Mesenteric fat pad (tissue), 1 donor: ENCODE results near the gene ARHGAP15. TPM values are rescaled to one million over a fixed set of nuclear protein-coding genes. Genes with fewer than 3 reads are reported as not detected.

ENCODE experiments used
- DNase-seq: peaks from one replicate; pipeline ENCODE4 v3.0.0-alpha.2; 2020; ENCODE audit warnings: low spot score
- total RNA-seq: library from RNA; stranded (reverse); fragmentation: NEBNext Ultra II Directional; extraction: Animal tissue kit (Norgen Biotek cat#: 25700); gene quantifications from one replicate; pipeline ENCODE4 v1.2.1, GENCODE V29; 2021
- donor health status: DM: yes; HTN: yes; CAD: no.

ARHGAP15 gene
- total RNA-seq, 1 donor from 2014 or later, result 11.6 TPM

GRCh38 chr2:143571747-143572146 is 442.5 kb downstream of the ARHGAP15 start:
- DNase-seq, result no peak

GRCh38 chr2:143572421-143572820 is 443.2 kb downstream of the ARHGAP15 start:
- DNase-seq, result no peak

DNA sequence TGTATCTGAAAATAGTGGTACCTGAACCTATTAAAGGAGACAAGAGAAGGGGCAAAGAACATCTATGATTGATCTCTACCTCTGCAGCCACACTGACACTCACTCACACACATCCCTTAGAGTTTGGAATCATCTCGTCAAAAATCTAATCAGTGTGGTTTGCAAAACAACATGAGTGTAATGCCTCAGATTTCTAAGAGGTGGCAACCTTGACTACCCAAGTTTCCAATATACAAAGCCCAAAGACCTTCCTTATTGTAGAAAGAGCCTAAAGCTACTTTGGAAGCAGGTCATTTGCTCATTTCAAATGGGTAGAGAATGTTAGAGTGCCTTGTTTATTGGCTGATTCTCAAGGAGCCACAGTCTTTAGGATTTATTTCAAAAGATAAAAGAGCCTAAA is 444.9 kb downstream of the ARHGAP15 start:
- no peak for DNase-seq

- DNase-seq, result no peak
These were observed 446.1 kb downstream of the ARHGAP15 start for GRCh38 chr2:143575340-143575739.

- DNase-seq, result no peak
These were observed 448.3 kb downstream of the ARHGAP15 start for GRCh38 chr2:143577489-143577888.

GRCh38 chr2:143579456-143579855 is 450.2 kb downstream of the ARHGAP15 start:
- DNase-seq, result no peak

GRCh38 chr2:143581134-143581533 is 451.9 kb downstream of the ARHGAP15 start:
- DNase-seq, result no peak

DNA sequence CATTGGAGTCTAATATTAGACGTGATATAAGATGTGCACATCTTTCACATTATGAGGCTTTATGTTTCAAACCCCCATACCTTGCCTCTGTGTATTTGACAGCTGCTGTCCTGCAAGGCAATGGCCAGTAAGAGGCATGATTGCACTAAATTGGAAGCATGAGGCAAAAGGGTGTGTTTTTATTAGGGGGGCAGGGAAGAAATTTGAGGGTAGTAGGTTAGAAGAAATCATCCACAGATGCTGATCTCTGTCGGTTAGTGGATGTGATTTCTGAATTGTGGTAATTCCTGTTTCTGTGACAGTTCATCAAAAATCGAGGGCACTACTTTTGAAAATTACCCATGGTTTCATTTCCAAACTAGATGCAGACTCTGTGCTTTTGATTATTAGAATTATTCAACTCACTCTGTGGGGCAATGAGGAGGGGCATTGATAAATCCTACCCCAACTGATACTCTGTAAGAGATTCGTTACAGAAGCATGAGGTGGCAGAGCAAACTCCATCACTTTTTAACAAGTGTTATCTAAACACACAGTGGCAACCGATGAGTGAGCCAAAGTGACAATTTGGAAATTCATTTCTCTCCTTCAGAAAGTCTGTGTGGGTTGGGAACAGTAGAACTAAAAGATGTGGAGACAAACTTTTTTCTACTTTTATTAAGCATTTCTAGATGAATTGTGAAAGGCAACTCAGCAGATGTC is 453.0 kb downstream of the ARHGAP15 start:
- DNase-seq, result no peak

GRCh38 chr2:143584936-143585335 is 455.7 kb downstream of the ARHGAP15 start:
- no peak for DNase-seq

DNA sequence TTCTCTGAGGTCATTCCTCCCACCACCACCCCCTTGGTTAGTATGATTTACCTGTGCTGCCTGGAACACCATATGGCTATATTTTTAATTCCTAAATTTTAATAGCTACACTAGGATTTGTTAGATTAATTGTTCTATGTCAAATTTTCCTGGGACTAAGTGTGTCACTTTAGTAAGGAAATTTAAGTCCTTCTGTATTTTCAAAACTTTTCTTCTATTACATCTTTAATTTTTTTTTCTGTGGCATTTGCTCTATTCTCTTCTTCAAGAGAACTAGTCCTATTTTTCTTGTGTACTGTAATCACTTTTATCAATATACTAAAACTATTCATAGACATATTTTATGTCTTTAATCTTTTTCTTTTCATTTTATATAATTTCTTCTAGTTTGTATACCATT is 456.9 kb downstream of the ARHGAP15 start:
- DNase-seq, result no peak

DNA sequence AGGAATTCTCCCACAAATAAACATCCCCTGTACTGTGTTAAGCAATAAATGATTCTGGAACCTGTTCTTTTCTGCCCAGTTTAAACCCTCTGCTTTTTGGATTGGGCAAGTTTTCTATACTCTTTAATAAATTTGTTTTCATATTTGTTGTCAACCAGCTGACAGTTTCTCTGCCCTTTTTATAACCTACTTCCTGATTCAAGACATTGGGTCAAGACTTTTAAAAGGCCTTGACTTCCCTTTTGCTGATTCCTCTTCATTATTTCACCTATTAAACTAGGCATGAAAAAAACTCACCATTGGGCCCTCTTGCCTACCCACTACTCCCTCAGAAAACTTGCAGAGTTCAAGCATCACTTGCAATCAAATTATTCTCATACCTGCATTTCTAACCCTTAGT is 459.5 kb downstream of the ARHGAP15 start:
- DNase-seq, result no peak

GRCh38 chr2:143594161-143594560 is 464.9 kb downstream of the ARHGAP15 start:
- no peak for DNase-seq

DNA sequence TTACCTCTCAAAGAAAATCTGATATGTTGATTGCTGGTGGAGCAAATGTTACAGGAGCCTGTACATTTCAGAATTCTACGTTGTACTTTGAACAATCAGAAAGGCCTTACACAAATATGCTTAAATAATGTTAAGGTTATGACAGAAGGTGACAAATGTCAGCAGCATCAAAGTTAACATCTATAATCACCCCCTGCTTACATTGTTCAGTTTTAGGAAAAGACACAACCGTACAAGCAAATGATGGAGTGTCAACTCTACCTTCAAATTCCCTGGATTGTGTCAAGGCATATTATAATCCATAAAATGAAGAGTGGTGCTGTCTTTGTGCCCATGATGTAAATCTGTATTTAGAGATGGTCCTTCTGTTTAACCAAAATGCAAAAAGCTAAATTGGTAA is 465.5 kb downstream of the ARHGAP15 start:
- no peak for DNase-seq

DNA sequence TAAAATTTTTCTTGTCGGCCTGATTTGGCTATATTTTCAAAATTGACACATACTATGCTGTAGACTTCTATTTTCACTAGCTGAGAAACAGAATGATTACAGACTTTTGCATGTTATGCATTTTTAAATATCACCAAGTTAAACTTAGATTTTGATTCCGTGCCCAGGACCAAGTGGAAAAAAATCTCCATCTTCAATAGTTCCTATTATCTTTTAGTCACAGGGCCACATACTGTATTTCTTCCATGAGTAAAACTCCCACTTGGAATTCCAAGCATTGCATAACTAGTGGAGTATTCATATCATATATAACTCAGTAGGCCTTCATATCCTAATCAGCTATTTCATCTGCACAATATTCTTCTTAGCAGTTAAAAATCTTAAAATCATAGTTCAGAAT is 470.9 kb downstream of the ARHGAP15 start:
- DNase-seq, result no peak

DNA sequence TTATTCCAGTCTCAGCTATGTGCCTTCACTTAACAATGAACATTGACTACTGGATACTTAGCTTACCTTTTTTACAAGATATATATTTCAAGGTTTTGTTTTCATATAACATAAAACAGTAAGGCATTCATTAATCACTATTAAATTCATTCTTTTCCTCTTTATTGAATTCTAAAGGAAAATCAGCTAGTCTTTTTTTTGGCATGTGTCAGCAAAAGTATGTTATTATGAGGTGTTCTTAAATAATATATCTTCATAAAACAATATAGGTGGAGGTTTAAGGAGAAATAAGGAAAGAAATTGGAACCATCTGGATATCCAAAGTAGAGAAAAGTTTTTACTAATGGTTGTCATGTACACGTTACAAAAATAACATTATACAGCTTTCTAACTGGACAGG is 472.6 kb downstream of the ARHGAP15 start:
- no peak for DNase-seq

DNA sequence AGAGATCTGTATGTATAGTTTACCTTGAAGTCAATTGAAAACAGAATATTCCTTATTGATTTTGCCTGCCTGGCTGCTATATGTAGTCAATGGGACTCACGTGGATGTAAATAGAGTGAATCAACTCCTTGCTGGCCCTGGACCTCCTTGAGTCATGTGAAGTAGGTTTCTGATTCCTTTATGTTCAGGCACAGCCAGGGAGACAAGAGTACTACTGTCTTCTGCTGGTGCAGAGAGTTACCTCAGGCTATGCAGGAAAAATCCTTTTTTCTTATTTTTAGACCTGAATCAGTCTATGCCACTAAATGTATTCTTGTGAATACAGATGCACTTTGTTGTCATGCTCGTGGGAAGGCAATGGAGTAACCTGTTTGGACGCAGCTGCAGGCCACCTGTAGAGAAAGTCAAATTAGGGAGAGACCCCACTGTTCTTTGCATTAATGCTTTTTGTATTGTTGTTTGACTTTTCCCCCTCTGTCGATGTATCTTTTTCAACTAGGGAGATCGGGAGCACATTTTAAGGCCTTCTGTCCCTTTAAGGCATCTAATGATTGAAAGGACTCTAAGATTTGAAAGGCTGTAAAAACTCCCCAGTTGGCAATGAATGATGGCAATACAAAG is 473.9 kb downstream of the ARHGAP15 start:
- DNase-seq, result no peak

- no peak for DNase-seq
These were observed 474.8 kb downstream of the ARHGAP15 start for GRCh38 chr2:143603846-143604565.

GRCh38 chr2:143604566-143604959 is 475.3 kb downstream of the ARHGAP15 start:
- DNase-seq, result no peak

DNA sequence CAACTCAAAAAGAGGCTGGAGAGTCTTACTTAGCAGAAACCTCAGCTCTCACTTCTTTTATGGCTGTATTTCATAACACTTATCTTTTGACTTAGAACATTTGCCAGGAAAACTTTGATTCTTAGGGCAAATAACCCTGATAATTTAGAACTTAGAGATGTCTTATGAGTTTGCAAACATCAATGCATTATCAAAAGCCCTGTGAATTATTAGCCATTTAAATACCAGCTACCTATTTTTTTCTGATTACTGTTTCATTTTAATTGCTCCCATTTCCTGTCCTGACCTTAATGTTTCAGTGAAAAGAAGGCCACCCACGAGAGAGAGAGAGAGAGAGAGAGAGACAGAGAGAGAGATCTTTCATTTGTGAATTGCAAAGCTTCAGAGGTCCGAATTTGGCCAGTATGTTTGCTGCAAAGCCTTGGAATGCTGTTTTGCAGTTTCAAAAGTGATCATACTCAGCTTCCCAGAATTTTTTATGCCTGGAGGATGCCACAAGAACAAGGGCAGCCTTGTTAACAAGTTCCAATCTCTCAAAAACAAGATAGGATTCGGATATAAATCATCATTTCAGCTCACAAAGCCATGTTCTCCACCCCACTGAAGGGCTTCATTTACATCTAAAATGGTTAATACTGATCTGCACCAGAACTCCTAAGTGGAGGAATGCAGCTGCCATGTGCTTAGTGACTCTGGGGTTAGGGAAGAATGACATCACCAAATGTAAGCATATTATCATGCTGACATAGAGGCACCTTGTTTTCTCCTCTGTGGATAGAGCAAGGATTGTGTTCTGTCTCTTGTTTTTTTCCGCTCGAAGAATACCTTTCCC is 478.2 kb downstream of the ARHGAP15 start:
- no peak for DNase-seq

DNA sequence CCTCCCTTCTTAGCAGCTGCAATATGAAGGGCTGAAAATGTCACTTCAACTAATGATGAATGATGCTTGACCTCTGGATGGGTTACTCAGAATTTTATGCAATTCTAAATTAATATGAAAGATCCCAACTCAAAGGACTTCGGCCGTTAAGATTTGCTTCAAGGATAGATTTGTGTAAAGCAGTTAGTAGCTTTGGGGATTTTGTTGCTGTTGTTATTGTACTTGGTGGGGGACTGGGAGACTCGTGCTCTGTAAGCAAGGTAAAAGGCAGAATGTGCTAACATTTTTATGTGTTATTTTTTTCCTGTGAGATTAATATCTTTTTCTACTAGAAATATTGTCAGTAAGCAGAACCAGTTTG is 478.8 kb downstream of the ARHGAP15 start:
- no peak for DNase-seq

GRCh38 chr2:143608758-143609157 is 479.5 kb downstream of the ARHGAP15 start:
- DNase-seq, result no peak

GRCh38 chr2:143611336-143611735 is 482.1 kb downstream of the ARHGAP15 start:
- DNase-seq, result no peak
